Esophagus muscularis mucosa (tissue), 3 donors: Measurements from ENCODE around the gene PRRC2C.

Experiments used
- CTCF ChIP-seq, 3 experiments: fragments of 200-600 bp in 2 of 3; fragments of 450-650 bp in 1 of 3; sonication (generic) in 2 of 3; IDR thresholded peaks; one replicate each; pipeline ENCODE4 v1.5.1; 2017 to 2019; ENCODE audit warnings: antibody characterized with exemption in 3 of 3, mild to moderate bottlenecking in 2 of 3, moderate library complexity in 1 of 3
- POLR2A ChIP-seq: fragments of 450-650 bp; IDR thresholded peaks from one replicate; pipeline ENCODE4 v1.6.1; 2017; ENCODE audit warnings: antibody characterized with exemption, moderate library complexity, mild to moderate bottlenecking, low read depth

GRCh38 chr1:171530676-171531075 lies 45.3 kb downstream of the PRRC2C start:
- no peak for TF ChIP-seq POLR2A
- no peak for TF ChIP-seq CTCF (IDR thresholded peaks at IDR 0.05)
